ENCODE data around the gene PDZD4. TPM values are rescaled to one million over a fixed set of nuclear protein-coding genes. Genes with fewer than 3 reads are reported as not detected.
A peak's percentile ranks its signal among the peaks of the same experiment; 100 is the strongest.

The PDZD4 gene
- total and polyA plus RNA-seq, 2 experiments from 2014 or later = 30.5 to 230 TPM

DNA sequence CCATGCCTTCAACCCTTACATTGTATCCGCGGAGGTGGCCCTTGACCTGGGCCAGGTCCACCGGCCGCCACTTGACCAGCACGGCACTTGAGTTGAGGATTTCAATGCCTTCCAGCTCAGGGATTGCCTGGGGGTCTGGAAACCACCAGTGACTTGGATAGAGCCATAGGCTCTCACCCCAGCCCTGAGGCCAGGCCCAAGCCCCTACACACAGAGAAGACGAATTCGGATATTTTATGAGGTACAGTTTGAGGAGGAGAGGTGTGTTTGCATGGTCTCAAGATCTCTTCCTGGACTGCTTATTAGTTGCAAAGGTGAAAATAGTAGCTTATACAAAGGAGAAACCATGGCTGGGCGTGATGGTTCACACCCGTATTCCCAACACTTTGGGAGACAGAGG lies 35.3 kb upstream of the PDZD4 start:
- Histone ChIP-seq H3K27ac (ENCODE audit: low read depth) (no peak overlapping the region), H3K4me3 (no peak overlapping the region), H3K4me2 (no peak overlapping the region), H3K9me2 (ENCODE audit: insufficient read depth) (no peaks in the 10 kb centered on the region), H2AFZ (no peak overlapping the region), H3K79me2 (replicated peaks; ENCODE audit: insufficient read depth) (no peaks in the 10 kb centered on the region), H4K20me1 (replicated peaks; ENCODE audit: insufficient read depth) (no peaks in the 10 kb centered on the region), H3K27me3 (ENCODE audit: insufficient read depth) (no peaks in the 10 kb centered on the region), H3K4me1 (ENCODE audit: insufficient read depth) (no peaks in the 10 kb centered on the region; the same call in 1 of the 2 replicates), H3K36me3 (ENCODE audit: insufficient read depth) (no peaks in the 10 kb centered on the region), H3F3A (replicated peaks; ENCODE audit: low read depth) (no peaks in the 10 kb centered on the region)
- no peak for ATAC-seq
- Mint-ChIP-seq H3K4me3 (no peak overlapping the region), H3K4me1 (peaks cover 16% of the 10 kb centered on the region), H3K36me3 (ENCODE audit: low read depth) (peaks cover 18% of the 10 kb centered on the region), H3K27me3 (ENCODE audit: insufficient read depth, low read depth, poor library complexity) (peaks cover 3% of the 10 kb centered on the region), H3K9me3 (no peaks in the 10 kb centered on the region), H3K27ac (0 out of 2 replicates have a peak overlapping the region, but pooled peaks have one; percentile 67)
- no peak for DNase-seq (ENCODE audit: low spot score)
- no peak for TF ChIP-seq EZH2phosphoT487 (IDR thresholded peaks at IDR 0.05; ENCODE audit: unreplicated experiment)
- TF ChIP-seq POLR2AphosphoS5 (IDR thresholded peaks at IDR 0.05; ENCODE audit: low read depth) = no peak
- no peak for TF ChIP-seq REST (IDR thresholded peaks at IDR 0.05; ENCODE audit: unreplicated experiment)
- no peak for TF ChIP-seq ZNF114 (CRISPR knock-in tag; IDR thresholded peaks at IDR 0.05)
- no peak for TF ChIP-seq NANOG (IDR thresholded peaks at IDR 0.05; ENCODE audit: borderline replicate concordance)
- no peak for TF ChIP-seq CREB1 (CRISPR knock-in tag; IDR thresholded peaks at IDR 0.05; ENCODE audit: low read depth)
- no peak for TF ChIP-seq EZH2 (IDR thresholded peaks at IDR 0.05; ENCODE audit: low read depth, unreplicated experiment)
- no peak for TF ChIP-seq STAT1 (IDR thresholded peaks at IDR 0.05; ENCODE audit: unreplicated experiment)
- no peak for TF ChIP-seq JUNB (IDR thresholded peaks at IDR 0.05; ENCODE audit: unreplicated experiment)
- TF ChIP-seq ZNF331 (CRISPR knock-in tag; IDR thresholded peaks at IDR 0.05; ENCODE audit: low read depth) = no peak
- no peak for TF ChIP-seq ZNF462 (CRISPR knock-in tag; IDR thresholded peaks at IDR 0.05)
- no peak for TF ChIP-seq ETS1 (IDR thresholded peaks at IDR 0.05)
- TF ChIP-seq, protein P1, sequence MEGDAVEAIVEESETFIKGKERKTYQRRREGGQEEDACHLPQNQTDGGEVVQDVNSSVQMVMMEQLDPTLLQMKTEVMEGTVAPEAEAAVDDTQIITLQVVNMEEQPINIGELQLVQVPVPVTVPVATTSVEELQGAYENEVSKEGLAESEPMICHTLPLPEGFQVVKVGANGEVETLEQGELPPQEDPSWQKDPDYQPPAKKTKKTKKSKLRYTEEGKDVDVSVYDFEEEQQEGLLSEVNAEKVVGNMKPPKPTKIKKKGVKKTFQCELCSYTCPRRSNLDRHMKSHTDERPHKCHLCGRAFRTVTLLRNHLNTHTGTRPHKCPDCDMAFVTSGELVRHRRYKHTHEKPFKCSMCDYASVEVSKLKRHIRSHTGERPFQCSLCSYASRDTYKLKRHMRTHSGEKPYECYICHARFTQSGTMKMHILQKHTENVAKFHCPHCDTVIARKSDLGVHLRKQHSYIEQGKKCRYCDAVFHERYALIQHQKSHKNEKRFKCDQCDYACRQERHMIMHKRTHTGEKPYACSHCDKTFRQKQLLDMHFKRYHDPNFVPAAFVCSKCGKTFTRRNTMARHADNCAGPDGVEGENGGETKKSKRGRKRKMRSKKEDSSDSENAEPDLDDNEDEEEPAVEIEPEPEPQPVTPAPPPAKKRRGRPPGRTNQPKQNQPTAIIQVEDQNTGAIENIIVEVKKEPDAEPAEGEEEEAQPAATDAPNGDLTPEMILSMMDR (conservative IDR thresholded peaks at IDR 0.05; ENCODE audit: low read depth in 2 of 2) = no peak

Data from GM23338 (cell line).